Fibroblast of villous mesenchyme (primary cell): Measurements from ENCODE around the gene RBM23. TPM values are rescaled to one million over a fixed set of nuclear protein-coding genes. Genes with fewer than 3 reads are reported as not detected.

Experiments
- DNase-seq: peaks from one replicate; pipeline ENCODE4 v3.0.0-alpha.2; 2010; ENCODE audit warnings: low read depth
- H3K4me3 ChIP-seq: 2 replicates; pipeline ENCODE4 v1.5.1; 2011; ENCODE audit warnings: low read depth, mild to moderate bottlenecking, low read length
- CTCF ChIP-seq: IDR thresholded peaks from 2 replicates; pipeline ENCODE4 v1.5.1; 2012; ENCODE audit warnings: low read depth, mild to moderate bottlenecking, low read length; ENCODE audit not compliant: insufficient read depth
- total RNA-seq: library from RNA; depleted of rRNA; stranded (reverse); fragments of >200 nt; gene quantifications from 2 replicates; pipeline ENCODE4 v1.2.3, GENCODE V29; 2012

The RBM23 gene
- total RNA-seq, 1 donor = 60.9 TPM

DNA sequence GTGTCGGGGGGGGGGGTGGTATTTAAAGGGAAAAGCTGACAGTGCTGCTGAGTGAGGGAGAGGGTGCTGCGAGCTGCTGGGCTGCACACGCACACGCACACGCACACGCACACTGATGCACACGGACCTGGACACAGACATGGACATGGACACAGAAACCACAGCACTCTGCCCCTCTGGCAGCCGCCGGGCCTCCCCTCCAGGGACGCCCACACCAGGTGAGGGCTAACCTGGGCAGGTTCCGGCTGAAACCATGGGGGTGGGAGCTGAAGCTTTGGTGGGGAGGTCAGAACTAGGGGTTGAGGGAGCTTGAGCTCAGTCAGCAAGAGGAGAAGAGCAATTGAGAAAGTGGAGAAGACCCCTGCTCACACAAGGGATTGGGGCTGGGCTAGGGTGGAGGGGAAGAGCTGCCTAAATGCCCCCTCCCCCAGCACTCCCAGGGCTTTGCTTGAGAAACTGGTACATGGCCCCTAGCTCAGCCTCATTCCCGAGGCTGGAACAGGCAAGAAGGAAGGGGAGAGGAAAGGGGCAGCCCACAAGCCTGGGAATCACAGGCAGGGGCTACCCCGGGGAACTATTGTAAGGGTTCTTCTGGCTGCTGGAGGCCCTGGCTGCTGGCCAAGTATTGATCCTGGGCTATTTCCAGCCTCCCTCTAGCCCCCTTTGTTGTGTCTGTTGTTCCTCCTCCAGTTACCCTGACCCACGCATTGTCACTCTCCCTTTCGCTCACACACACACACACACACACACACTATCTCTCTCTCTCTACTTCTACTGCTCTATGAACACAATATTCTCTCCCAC is 35.6 kb downstream of the RBM23 start, which contains the start of gene REM2:
Gene REM2 (plus strand): TSS at position 50 of the 804 bp plus-strand sequence. CDS start 66 bp downstream, at position 116.
- no peak for TF ChIP-seq CTCF
- DNase-seq = no peak

GRCh38 chr14:22882529-22883172 is 36.3 kb downstream of the RBM23 start:
- TF ChIP-seq CTCF = no peak
- peak; percentile 37 for DNase-seq

More for the DNA sequence above, 35.6 kb downstream of the RBM23 start, which contains the start of gene REM2:
- H3K4me3 ChIP-seq = no peak within 1 kb of the TSS

GRCh38 chr14:22882064-22882463 is 36.9 kb downstream of the RBM23 start:
- no peak for TF ChIP-seq CTCF
- no peak overlapping the region for H3K4me3 ChIP-seq
- DNase-seq = no peak

More at GRCh38 chr14:22882529-22883172, 36.3 kb downstream of the RBM23 start:
- H3K4me3 ChIP-seq = no peak overlapping the region

DNA sequence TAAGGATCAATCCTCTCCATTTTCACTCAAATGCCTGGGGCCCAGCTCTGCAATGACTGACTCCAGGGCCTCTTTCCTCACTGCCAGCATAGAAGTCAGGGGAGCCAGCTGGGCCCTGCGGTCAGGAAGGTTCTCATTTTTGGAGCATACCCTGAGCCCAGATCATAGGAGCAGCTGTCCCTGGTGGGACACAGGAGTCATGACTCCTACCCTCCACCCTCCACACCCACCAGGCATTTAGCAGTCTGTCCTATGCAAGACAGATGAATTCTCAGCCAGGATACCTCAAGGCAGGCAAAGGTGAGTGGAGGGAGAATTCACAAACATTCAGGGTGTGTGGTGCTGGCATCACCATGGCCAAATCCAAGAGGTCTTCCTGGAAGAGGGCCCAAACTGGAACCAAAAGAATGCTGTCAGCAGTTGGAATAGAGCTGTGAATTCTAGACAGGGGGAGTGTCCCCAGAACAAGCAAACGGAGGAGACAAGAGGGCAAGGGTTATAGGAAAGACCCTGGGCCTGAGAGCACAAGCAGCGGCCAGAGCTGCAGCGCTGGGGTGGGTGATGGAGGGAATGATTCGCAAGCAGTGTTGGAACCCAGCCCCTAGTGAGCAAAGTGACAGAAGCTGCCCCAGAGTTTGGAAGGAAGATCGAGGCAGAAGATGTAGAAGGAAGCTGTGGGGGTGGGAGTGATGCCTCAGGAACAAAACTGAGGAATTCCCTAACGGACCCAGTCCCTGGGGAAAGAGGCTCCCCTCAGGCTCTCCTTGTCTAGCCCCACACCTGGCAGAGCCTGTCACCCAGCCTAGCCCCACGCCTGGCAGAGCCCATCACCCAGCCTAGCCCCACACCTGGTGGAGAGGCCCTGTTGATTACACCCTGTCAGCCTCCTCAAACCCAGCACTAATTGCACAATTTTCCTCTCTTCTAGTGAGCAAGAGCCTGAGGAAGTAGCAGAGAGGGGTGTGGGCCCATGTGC is 40.4 kb downstream of the RBM23 start:
- TF ChIP-seq CTCF = no peak
- no peak for DNase-seq
- H3K4me3 ChIP-seq = no peak overlapping the region

- no peak overlapping the region for H3K4me3 ChIP-seq
- TF ChIP-seq CTCF = no peak
- no peak for DNase-seq
These were observed 41.9 kb downstream of the RBM23 start for GRCh38 chr14:22877000-22877501.

DNA sequence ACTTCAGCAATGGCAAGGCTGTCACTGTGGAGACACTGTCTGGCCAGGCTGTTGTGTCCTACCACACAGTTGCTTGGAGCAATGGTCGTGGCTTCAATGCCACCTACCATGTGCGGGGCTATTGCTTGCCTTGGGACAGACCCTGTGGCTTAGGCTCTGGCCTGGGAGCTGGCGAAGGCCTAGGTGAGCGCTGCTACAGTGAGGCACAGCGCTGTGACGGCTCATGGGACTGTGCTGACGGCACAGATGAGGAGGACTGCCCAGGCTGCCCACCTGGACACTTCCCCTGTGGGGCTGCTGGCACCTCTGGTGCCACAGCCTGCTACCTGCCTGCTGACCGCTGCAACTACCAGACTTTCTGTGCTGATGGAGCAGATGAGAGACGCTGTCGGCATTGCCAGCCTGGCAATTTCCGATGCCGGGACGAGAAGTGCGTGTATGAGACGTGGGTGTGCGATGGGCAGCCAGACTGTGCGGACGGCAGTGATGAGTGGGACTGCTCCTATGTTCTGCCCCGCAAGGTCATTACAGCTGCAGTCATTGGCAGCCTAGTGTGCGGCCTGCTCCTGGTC is 43.1 kb downstream of the RBM23 start:
- H3K4me3 ChIP-seq = no peak overlapping the region
- TF ChIP-seq CTCF = no peak
- DNase-seq = no peak
